HFFc6 (cell line): ENCODE data around the gene MFSD2B. TPM values are rescaled to one million over a fixed set of nuclear protein-coding genes. Genes with fewer than 3 reads are reported as not detected.
A peak's percentile ranks its signal among the peaks of the same experiment; 100 is the strongest.

Experiments used
- DNase-seq: peaks from one replicate; pipeline ENCODE4 v3.0.0-alpha.2; 2018
- H3K27ac Mint-ChIP-seq: 2 replicates; pipeline ENCODE4 v1.8.0; 2020; ENCODE audit warnings: mild to moderate bottlenecking, mixed read lengths
- H3K27me3 Mint-ChIP-seq: 2 replicates; pipeline ENCODE4 v1.8.0; 2021; ENCODE audit warnings: mild to moderate bottlenecking, moderate library complexity, mixed read lengths; ENCODE audit not compliant: insufficient read depth
- H3K36me3 Mint-ChIP-seq: 2 replicates; pipeline ENCODE4 v1.8.0; 2021; ENCODE audit warnings: low read depth, mixed read lengths
- H3K4me1 Mint-ChIP-seq: 2 replicates; pipeline ENCODE4 v1.8.0; 2020; ENCODE audit warnings: low read depth, mixed read lengths
- H3K4me3 Mint-ChIP-seq: 2 replicates; pipeline ENCODE4 v1.8.0; 2020; ENCODE audit warnings: mild to moderate bottlenecking, moderate library complexity, mixed read lengths
- H3K9me3 Mint-ChIP-seq: 2 replicates; pipeline ENCODE4 v1.8.0; 2020; ENCODE audit warnings: mild to moderate bottlenecking, mixed read lengths
- total RNA-seq, 6 experiments: library from RNA; stranded (reverse); fragmentation: NEBNext Ultra II Directional; extraction: Animal tissue kit (Norgen Biotek cat#: 25700); gene quantifications; 2 replicates in 1 of 6; 3 replicates in 5 of 6; pipeline ENCODE4 v1.2.3, GENCODE V29; 2021
- TF ChIP-seq, protein P1 (sequence below): fragments of 200-600 bp; sonication (generic); IDR thresholded peaks from 2 replicates; pipeline ENCODE4 v1.5.0; 2021; ENCODE audit warnings: antibody characterized with exemption, mild to moderate bottlenecking

MFSD2B gene
- total RNA-seq, 6 experiments from 2014 or later = 0.18 to 0.35 (median 0.24) TPM

DNA sequence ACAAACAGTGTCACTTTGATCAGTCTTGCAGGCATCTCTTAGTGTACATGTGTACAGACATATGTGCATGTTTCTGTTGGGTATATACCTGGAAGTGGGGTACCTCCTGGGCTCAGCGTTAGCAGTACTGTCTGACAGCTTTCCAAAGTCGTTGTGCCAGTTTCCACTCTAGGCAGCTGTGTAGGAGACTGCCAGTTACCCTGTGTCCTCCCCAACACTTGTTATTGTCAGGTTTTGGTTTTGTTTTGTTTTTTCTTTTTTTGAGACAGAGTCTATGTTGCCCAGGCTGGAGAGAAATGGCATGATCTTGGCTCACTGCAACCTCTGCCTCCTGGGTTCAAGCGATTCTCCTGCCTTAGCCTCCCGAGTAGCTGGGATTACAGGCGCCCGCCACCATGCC lies 45.9 kb downstream of the MFSD2B start:
- H3K4me3 Mint-ChIP-seq = no peak overlapping the region
- TF ChIP-seq, protein P1, sequence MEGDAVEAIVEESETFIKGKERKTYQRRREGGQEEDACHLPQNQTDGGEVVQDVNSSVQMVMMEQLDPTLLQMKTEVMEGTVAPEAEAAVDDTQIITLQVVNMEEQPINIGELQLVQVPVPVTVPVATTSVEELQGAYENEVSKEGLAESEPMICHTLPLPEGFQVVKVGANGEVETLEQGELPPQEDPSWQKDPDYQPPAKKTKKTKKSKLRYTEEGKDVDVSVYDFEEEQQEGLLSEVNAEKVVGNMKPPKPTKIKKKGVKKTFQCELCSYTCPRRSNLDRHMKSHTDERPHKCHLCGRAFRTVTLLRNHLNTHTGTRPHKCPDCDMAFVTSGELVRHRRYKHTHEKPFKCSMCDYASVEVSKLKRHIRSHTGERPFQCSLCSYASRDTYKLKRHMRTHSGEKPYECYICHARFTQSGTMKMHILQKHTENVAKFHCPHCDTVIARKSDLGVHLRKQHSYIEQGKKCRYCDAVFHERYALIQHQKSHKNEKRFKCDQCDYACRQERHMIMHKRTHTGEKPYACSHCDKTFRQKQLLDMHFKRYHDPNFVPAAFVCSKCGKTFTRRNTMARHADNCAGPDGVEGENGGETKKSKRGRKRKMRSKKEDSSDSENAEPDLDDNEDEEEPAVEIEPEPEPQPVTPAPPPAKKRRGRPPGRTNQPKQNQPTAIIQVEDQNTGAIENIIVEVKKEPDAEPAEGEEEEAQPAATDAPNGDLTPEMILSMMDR = no peak
- no peaks in the 10 kb centered on the region for H3K9me3 Mint-ChIP-seq
- no peak for DNase-seq
- no peaks in the 10 kb centered on the region for H3K4me1 Mint-ChIP-seq
- H3K36me3 Mint-ChIP-seq = no peaks in the 10 kb centered on the region
- H3K27ac Mint-ChIP-seq = no peak overlapping the region
- no peaks in the 10 kb centered on the region; the same call in 1 of the 2 replicates for H3K27me3 Mint-ChIP-seq

GRCh38 chr2:24058564-24059271 lies 48.8 kb downstream of the MFSD2B start:
- no peaks in the 10 kb centered on the region for H3K4me1 Mint-ChIP-seq
- TF ChIP-seq, protein P1 = peak; percentile 24; the same call in 1 of the 2 replicates
- no peak for DNase-seq
- no peaks in the 10 kb centered on the region for H3K9me3 Mint-ChIP-seq
- H3K4me3 Mint-ChIP-seq = no peak overlapping the region
- H3K27me3 Mint-ChIP-seq = no peaks in the 10 kb centered on the region; the same call in 1 of the 2 replicates
- no peak overlapping the region for H3K27ac Mint-ChIP-seq
- H3K36me3 Mint-ChIP-seq = no peaks in the 10 kb centered on the region

- no peaks in the 10 kb centered on the region for H3K9me3 Mint-ChIP-seq
- no peak overlapping the region for H3K4me3 Mint-ChIP-seq
- H3K27ac Mint-ChIP-seq = no peak overlapping the region
- no peaks in the 10 kb centered on the region for H3K36me3 Mint-ChIP-seq
- TF ChIP-seq, protein P1 = no peak
- no peaks in the 10 kb centered on the region for H3K27me3 Mint-ChIP-seq
- DNase-seq = no peak
- H3K4me1 Mint-ChIP-seq = no peaks in the 10 kb centered on the region
These were observed 55.5 kb downstream of the MFSD2B start for GRCh38 chr2:24065341-24065740.

- DNase-seq = no peak
- Mint-ChIP-seq H3K4me1 (peaks cover 22% of the 10 kb centered on the region), H3K27me3 (no peaks in the 10 kb centered on the region; the same call in 1 of the 2 replicates), H3K9me3 (no peaks in the 10 kb centered on the region), H3K36me3 (peaks cover 19% of the 10 kb centered on the region; the same call in 1 of the 2 replicates), H3K27ac (no peak overlapping the region), H3K4me3 (no peak overlapping the region)
- TF ChIP-seq, protein P1 = no peak
These were observed 62.4 kb downstream of the MFSD2B start for GRCh38 chr2:24072259-24072658.

DNA sequence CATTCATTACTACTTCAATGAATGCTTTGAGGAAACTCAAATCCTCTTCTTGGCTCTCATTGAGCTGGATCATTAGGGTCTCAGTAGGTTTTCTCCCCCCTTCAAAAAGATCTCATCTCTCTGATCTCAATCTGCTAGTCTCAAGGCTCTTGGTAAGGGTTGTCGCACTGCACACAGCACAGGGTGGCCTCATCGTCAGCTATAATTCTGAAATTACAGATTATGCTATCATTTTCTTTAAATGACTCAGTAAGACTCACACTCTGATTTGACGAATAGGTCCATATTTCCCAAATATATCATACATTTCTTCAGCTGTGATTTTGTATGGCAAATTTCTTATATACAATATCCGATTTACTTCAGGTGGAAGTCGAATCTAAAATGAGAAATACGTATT lies 63.9 kb downstream of the MFSD2B start:
- TF ChIP-seq, protein P1 = no peak
- H3K4me3 Mint-ChIP-seq = peak overlapping the region; percentile 26; the same call in 1 of the 2 replicates
- no peak for DNase-seq
- H3K4me1 Mint-ChIP-seq = peaks cover 32% of the 10 kb centered on the region
- no peak overlapping the region for H3K27ac Mint-ChIP-seq
- peaks cover 19% of the 10 kb centered on the region; the same call in 1 of the 2 replicates for H3K36me3 Mint-ChIP-seq
- no peaks in the 10 kb centered on the region for H3K9me3 Mint-ChIP-seq
- H3K27me3 Mint-ChIP-seq = no peaks in the 10 kb centered on the region; the same call in 1 of the 2 replicates
